Stimulated activated CD8-positive, alpha-beta memory T cell treated with anti-CD3 and anti-CD28 coated beads, Interleukin-12 subunit alpha, Interleukin-12 subunit beta, amount 100 ng/mL, for 4 hours (primary cell): Measurements from ENCODE around the gene INPP4B.

Source experiments
- DNase-seq: peaks from one replicate; pipeline ENCODE4 v3.0.0-alpha.2; 2020; ENCODE audit warnings: low read depth

Gene INPP4B

GRCh38 chr4:142725886-142726285 is 120.2 kb downstream of the INPP4B start:
- DNase-seq, result no peak

GRCh38 chr4:142721187-142721586 is 124.9 kb downstream of the INPP4B start:
- DNase-seq, result no peak

- no peak for DNase-seq
Measured at GRCh38 chr4:142719854-142720541, 126.1 kb downstream of the INPP4B start.

GRCh38 chr4:142718981-142719380 is 127.1 kb downstream of the INPP4B start:
- DNase-seq, result no peak

- DNase-seq, result no peak
Measured at GRCh38 chr4:142715727-142716126, 130.4 kb downstream of the INPP4B start.

- no peak for DNase-seq
Measured at GRCh38 chr4:142713282-142714030, 132.6 kb downstream of the INPP4B start.

GRCh38 chr4:142708231-142708630 is 137.9 kb downstream of the INPP4B start:
- no peak for DNase-seq

GRCh38 chr4:142707401-142707800 is 138.7 kb downstream of the INPP4B start:
- DNase-seq, result no peak

- no peak for DNase-seq
Measured at GRCh38 chr4:142706381-142706780, 139.7 kb downstream of the INPP4B start.

- no peak for DNase-seq
Measured at GRCh38 chr4:142705820-142706219, 140.3 kb downstream of the INPP4B start.

GRCh38 chr4:142703694-142704309 is 142.3 kb downstream of the INPP4B start:
- DNase-seq, result no peak

- no peak for DNase-seq
Measured at GRCh38 chr4:142701017-142701416, 145.1 kb downstream of the INPP4B start.

GRCh38 chr4:142700531-142700930 is 145.6 kb downstream of the INPP4B start:
- no peak for DNase-seq

- DNase-seq, result no peak
Measured at GRCh38 chr4:142698552-142698951, 147.5 kb downstream of the INPP4B start.

- DNase-seq, result no peak
Measured at GRCh38 chr4:142697928-142698327, 148.2 kb downstream of the INPP4B start.

- DNase-seq, result no peak
Measured at GRCh38 chr4:142697320-142697719, 148.8 kb downstream of the INPP4B start.

- no peak for DNase-seq
Measured at GRCh38 chr4:142696334-142697122, 149.6 kb downstream of the INPP4B start.

GRCh38 chr4:142690406-142691163 is 155.5 kb downstream of the INPP4B start:
- DNase-seq, result no peak

- no peak for DNase-seq
Measured at GRCh38 chr4:142687547-142688275, 158.4 kb downstream of the INPP4B start.

- no peak for DNase-seq
Measured at GRCh38 chr4:142686081-142686480, 160.0 kb downstream of the INPP4B start.

GRCh38 chr4:142683997-142684396 is 162.1 kb downstream of the INPP4B start:
- no peak for DNase-seq
